ENCODE results near the gene DNMT3A.

DNA sequence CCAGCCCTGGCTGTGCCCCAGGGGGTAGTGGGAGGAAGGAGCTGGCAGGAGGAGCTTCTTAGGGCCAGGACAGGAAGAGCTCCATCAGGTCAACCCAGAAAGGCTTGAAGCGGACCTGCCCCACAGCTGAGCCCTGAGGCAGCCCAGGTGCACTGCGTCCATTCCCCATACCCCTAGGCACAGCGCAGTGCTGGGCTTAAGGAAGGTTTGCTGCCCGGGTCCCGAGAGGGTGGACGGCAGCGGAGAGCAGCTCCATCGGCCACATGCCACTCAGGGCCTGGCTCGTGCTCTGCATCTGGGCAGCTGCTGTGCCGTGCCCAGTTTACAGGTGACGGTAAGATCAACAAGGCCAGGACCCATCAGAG is 26.4 kb downstream of the DNMT3A start:
- TF ChIP-seq FOXK2 (IDR thresholded peaks at IDR 0.05) (no peak), SP1 (IDR thresholded peaks at IDR 0.05) (no peak), SUZ12 (IDR thresholded peaks at IDR 0.05) (no peak), ELF4 (IDR thresholded peaks at IDR 0.05) (no peak)

Data from HEK293T (cell line).